Measurements from ENCODE around the gene PYGO1.
A peak's percentile ranks its signal among the peaks of the same experiment; 100 is the strongest.

Gene PYGO1

GRCh38 chr15:55576943-55577342, 11.2 kb downstream of the PYGO1 start:
- H3K27ac ChIP-seq, result no peak overlapping the region
- no peaks in the 10 kb centered on the region for H3K4me1 ChIP-seq
- no peak overlapping the region for H3K9ac ChIP-seq
- no peaks in the 10 kb centered on the region for H3K9me3 ChIP-seq
- TF ChIP-seq Cebpa-rat (IDR thresholded peaks at IDR 0.05), result no peak
- H4K20me1 ChIP-seq, result no peaks in the 10 kb centered on the region
- H3K27me3 ChIP-seq, result no peaks in the 10 kb centered on the region
- no peaks in the 10 kb centered on the region for H3K36me3 ChIP-seq
- no peak overlapping the region for H3K4me2 ChIP-seq
- no peak overlapping the region for H3K4me3 ChIP-seq

- Histone ChIP-seq H3K4me2 (no peak overlapping the region), H4K20me1 (no peaks in the 10 kb centered on the region), H3K9ac (no peak overlapping the region), H3K27me3 (no peaks in the 10 kb centered on the region), H3K36me3 (0 out of 2 replicates have a peak, but pooled peaks cover 3% of the 10 kb centered on the region), H3K4me3 (no peak overlapping the region), H3K9me3 (peaks cover 6% of the 10 kb centered on the region), H3K4me1 (no peaks in the 10 kb centered on the region), H3K27ac (no peak overlapping the region)
- TF ChIP-seq Cebpa-rat (IDR thresholded peaks at IDR 0.05), result no peak
These were observed 14.0 kb downstream of the PYGO1 start for GRCh38 chr15:55574096-55574495.

- H3K9ac ChIP-seq, result no peak overlapping the region
- H3K27me3 ChIP-seq, result no peaks in the 10 kb centered on the region
- 0 out of 2 replicates have a peak, but pooled peaks cover 3% of the 10 kb centered on the region for H3K36me3 ChIP-seq
- no peak overlapping the region for H3K4me2 ChIP-seq
- H3K4me1 ChIP-seq, result no peaks in the 10 kb centered on the region
- TF ChIP-seq Cebpa-rat (IDR thresholded peaks at IDR 0.05), result no peak
- H3K9me3 ChIP-seq, result peaks cover 6% of the 10 kb centered on the region
- no peak overlapping the region for H3K27ac ChIP-seq
- no peak overlapping the region for H3K4me3 ChIP-seq
- H4K20me1 ChIP-seq, result no peaks in the 10 kb centered on the region
These were observed 14.9 kb downstream of the PYGO1 start for GRCh38 chr15:55573224-55573623.

GRCh38 chr15:55564347-55565145, 23.6 kb downstream of the PYGO1 start:
- H4K20me1 ChIP-seq, result no peaks in the 10 kb centered on the region

GRCh38 chr15:55562601-55563000, 25.5 kb downstream of the PYGO1 start:
- no peak overlapping the region for H3K27ac ChIP-seq
- no peak overlapping the region for H3K4me2 ChIP-seq
- no peak overlapping the region for H3K9ac ChIP-seq
- no peak for TF ChIP-seq Cebpa-rat (IDR thresholded peaks at IDR 0.05)
- peaks cover 33% of the 10 kb centered on the region for H3K9me3 ChIP-seq
- H4K20me1 ChIP-seq, result no peaks in the 10 kb centered on the region
- peaks cover 14% of the 10 kb centered on the region; the same call in 1 of the 2 replicates for H3K4me1 ChIP-seq
- no peaks in the 10 kb centered on the region for H3K27me3 ChIP-seq
- H3K36me3 ChIP-seq, result peaks cover 4% of the 10 kb centered on the region; the same call in 1 of the 2 replicates
- H3K4me3 ChIP-seq, result no peak overlapping the region

More at GRCh38 chr15:55564347-55565145, 23.6 kb downstream of the PYGO1 start:
- Histone ChIP-seq H3K36me3 (peaks cover 4% of the 10 kb centered on the region; the same call in 1 of the 2 replicates), H3K4me2 (no peak overlapping the region), H3K9ac (no peak overlapping the region), H3K9me3 (peaks cover 33% of the 10 kb centered on the region), H3K4me3 (no peak overlapping the region), H3K4me1 (peaks cover 14% of the 10 kb centered on the region; the same call in 1 of the 2 replicates), H3K27me3 (no peaks in the 10 kb centered on the region), H3K27ac (no peak overlapping the region)
- TF ChIP-seq Cebpa-rat (IDR thresholded peaks at IDR 0.05), result no peak

GRCh38 chr15:55555089-55555488, 33.1 kb downstream of the PYGO1 start:
- no peak overlapping the region for H3K9ac ChIP-seq
- H3K27ac ChIP-seq, result no peak overlapping the region
- no peaks in the 10 kb centered on the region for H4K20me1 ChIP-seq
- H3K4me1 ChIP-seq, result peaks cover 20% of the 10 kb centered on the region
- H3K27me3 ChIP-seq, result no peaks in the 10 kb centered on the region
- no peak overlapping the region for H3K4me2 ChIP-seq
- no peak overlapping the region for H3K4me3 ChIP-seq
- no peaks in the 10 kb centered on the region for H3K36me3 ChIP-seq
- TF ChIP-seq Cebpa-rat (IDR thresholded peaks at IDR 0.05), result no peak
- peaks cover 46% of the 10 kb centered on the region for H3K9me3 ChIP-seq

- H3K4me3 ChIP-seq, result peak overlapping the region; percentile 7; the same call in 1 of the 2 replicates
- H3K4me1 ChIP-seq, result peaks cover 20% of the 10 kb centered on the region
- peak overlapping the region; percentile 62 for H3K27ac ChIP-seq
- peaks cover 48% of the 10 kb centered on the region for H3K9me3 ChIP-seq
- H3K27me3 ChIP-seq, result no peaks in the 10 kb centered on the region
- peak overlapping the region; percentile 75 for H3K4me2 ChIP-seq
- TF ChIP-seq Cebpa-rat (IDR thresholded peaks at IDR 0.05), result no peak
- no peak overlapping the region for H3K9ac ChIP-seq
- H3K36me3 ChIP-seq, result no peaks in the 10 kb centered on the region
- no peaks in the 10 kb centered on the region for H4K20me1 ChIP-seq
These were observed 35.2 kb downstream of the PYGO1 start for GRCh38 chr15:55552926-55553325.

- peak overlapping the region; percentile 75 for H3K4me2 ChIP-seq
- H3K4me3 ChIP-seq, result peak overlapping the region; percentile 7; the same call in 1 of the 2 replicates
- TF ChIP-seq Cebpa-rat (IDR thresholded peaks at IDR 0.05), result no peak
- H4K20me1 ChIP-seq, result no peaks in the 10 kb centered on the region
- peaks cover 48% of the 10 kb centered on the region for H3K9me3 ChIP-seq
- no peak overlapping the region for H3K9ac ChIP-seq
- H3K4me1 ChIP-seq, result peaks cover 20% of the 10 kb centered on the region
- no peaks in the 10 kb centered on the region for H3K27me3 ChIP-seq
- H3K36me3 ChIP-seq, result no peaks in the 10 kb centered on the region
- H3K27ac ChIP-seq, result peak overlapping the region; percentile 62
These were observed 35.7 kb downstream of the PYGO1 start for GRCh38 chr15:55552451-55552850.

GRCh38 chr15:55549305-55549704, 38.8 kb downstream of the PYGO1 start:
- Histone ChIP-seq H3K27me3 (no peaks in the 10 kb centered on the region), H4K20me1 (no peaks in the 10 kb centered on the region), H3K9ac (no peak overlapping the region), H3K9me3 (peaks cover 21% of the 10 kb centered on the region), H3K4me2 (no peak overlapping the region), H3K4me3 (no peak overlapping the region), H3K27ac (no peak overlapping the region), H3K4me1 (peaks cover 20% of the 10 kb centered on the region), H3K36me3 (peaks cover 4% of the 10 kb centered on the region; the same call in 1 of the 2 replicates)
- no peak for TF ChIP-seq Cebpa-rat (IDR thresholded peaks at IDR 0.05)

- no peak for TF ChIP-seq Cebpa-rat (IDR thresholded peaks at IDR 0.05)
- H4K20me1 ChIP-seq, result no peaks in the 10 kb centered on the region
- H3K27ac ChIP-seq, result no peak overlapping the region
- H3K9ac ChIP-seq, result no peak overlapping the region
- H3K9me3 ChIP-seq, result 0 out of 2 replicates have a peak, but pooled peaks cover 14% of the 10 kb centered on the region
- no peak overlapping the region for H3K4me3 ChIP-seq
- H3K4me1 ChIP-seq, result no peaks in the 10 kb centered on the region
- no peaks in the 10 kb centered on the region for H3K27me3 ChIP-seq
- H3K36me3 ChIP-seq, result peaks cover 4% of the 10 kb centered on the region; the same call in 1 of the 2 replicates
- H3K4me2 ChIP-seq, result no peak overlapping the region
These were observed 41.4 kb downstream of the PYGO1 start for GRCh38 chr15:55546718-55547117.

Data from BLaER1 (cell line).